DLD1 (cell line): ENCODE data around the gene CASP6.

Experiments used
- in situ Hi-C: cut with HindIII; loops from 2 replicates; pipeline ENCODE4 v1.10.0; 2017; ENCODE audit warnings: low sequenced_read_pairs

The CASP6 gene

DNA sequence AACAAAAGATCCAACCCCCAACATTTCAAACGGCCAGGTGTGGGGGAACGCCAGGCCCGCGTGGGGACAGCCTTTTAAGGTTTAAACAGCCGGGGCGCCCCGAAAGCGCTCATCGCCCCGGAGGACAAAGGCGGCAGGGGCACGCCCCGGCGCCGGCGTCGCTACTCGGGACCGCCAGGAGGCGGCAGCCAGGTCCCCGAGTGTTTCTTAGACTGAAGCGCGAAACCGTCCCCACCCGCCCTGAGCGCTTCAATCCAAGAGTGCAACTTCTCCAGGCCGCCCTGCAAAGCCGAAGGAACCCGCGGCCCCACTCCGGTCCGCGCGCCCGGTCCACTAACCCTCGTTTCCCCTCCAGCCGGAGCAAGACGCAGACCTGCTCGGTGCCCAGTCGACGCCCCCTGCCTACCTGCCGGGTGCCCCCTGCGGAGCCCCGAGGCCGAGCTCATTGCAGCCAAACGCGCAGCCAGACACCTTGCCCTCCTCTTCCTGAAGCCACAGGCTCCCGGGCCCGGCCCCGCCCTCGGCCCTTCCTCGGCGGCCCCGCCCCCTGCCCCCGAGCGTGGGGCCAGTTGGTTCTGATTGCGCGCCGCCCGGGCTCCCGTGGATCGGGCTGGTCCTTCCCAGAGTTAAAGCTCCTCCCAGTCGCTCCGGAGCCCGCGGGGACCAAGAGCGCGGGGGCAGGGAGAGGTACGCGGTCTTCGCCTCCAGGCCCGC is at the start of gene CASP6:
Gene CASP6 (minus strand): TSS at position 496 of the 714 bp plus-strand sequence. CDS start 50 bp downstream, at position 446.
- in situ Hi-C loops: no loop called here

DNA sequence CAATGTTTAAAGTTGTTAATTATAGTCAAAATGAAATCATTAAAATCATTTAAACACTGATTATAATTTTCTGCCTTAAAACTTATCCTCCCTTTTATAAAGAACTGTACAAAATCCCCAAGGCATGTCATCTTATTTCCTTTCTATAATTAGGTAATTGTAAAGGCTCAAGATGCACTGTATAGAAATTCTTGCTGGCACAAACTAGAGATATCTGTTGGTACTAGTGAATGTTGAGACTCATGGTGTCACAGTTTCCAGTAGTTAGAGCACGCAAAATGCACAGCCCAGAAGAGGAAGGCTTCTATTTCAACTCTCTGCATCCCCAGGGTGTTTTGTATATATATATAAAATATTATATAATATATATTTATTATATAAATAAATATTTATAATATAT is 49.3 kb upstream of the CASP6 start:
- in situ Hi-C loops: no loop called here

DNA sequence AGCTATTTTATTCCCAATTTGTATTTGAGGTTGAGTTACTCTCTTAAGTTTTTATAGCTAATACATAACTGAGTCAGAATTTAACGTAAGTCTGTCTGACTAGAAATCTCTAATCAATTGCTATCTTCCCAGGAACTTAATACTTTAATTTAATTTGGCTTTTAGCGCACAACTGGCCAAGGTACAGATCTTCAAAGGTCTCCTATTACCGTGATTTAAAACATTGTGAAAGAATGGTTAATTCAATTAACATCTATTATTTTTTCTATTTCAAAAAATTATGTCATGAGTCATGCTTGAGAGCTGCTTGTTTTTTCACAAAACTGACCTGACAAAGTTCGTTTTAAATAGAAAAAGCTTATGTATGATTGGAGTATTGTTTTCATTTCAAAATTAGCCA is 48.6 kb upstream of the CASP6 start:
- in situ Hi-C loops: no loop called here

GRCh38 chr4:109750652-109751244 is 47.5 kb upstream of the CASP6 start:
- in situ Hi-C loops: no loop called here

- in situ Hi-C loops: no loop called here
Measured at GRCh38 chr4:109749388-109750082, 46.3 kb upstream of the CASP6 start.

GRCh38 chr4:109748114-109748513 is 44.9 kb upstream of the CASP6 start:
- in situ Hi-C loops: no loop called here

DNA sequence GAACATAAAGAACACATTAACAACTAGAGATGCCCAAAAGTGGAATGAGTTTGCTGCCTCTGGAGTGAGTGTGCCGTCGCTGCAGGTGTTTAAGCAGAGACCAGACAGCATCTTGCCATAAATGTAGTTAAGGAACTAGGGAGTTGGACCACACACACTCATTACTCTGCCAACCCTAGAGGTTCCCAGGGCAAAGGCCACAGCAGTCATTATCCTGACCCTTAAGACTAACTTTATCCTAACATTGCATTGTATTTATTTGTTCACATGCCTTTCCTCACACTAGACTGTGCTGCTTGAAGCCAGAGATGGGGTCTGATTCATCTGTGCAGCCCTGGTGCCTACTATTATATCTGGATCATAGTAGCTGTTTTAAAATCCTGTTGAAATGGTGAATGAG is 43.5 kb upstream of the CASP6 start:
- in situ Hi-C loops: no loop called here

- in situ Hi-C loops: no loop called here
Measured at GRCh38 chr4:109745830-109746229, 42.6 kb upstream of the CASP6 start.

- in situ Hi-C loops: no loop called here
Measured at GRCh38 chr4:109739547-109739946, 36.3 kb upstream of the CASP6 start.

- in situ Hi-C loops: no loop called here
Measured at GRCh38 chr4:109738104-109738872, 35.0 kb upstream of the CASP6 start.

- in situ Hi-C loops: no loop called here
Measured at GRCh38 chr4:109735566-109736365, 32.5 kb upstream of the CASP6 start.

DNA sequence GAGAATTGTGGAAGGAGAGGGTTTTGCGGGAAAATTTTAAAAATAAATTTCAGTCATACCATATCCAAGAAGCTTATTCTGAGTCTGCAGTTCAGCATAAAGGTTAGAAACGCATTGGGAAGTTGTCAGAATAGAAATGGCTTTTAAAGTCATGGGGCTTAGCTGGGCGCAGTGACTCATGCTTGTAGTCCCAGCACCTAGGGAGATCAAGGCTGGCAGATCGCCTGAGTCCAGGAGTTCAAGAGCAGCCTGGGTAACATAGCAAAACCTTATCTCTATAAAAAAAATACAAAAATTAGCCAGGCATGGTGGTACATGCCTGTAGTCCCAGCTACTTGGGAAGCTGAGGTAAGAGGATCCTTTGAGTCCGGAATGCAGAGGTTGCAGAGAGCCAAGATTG is 30.5 kb upstream of the CASP6 start:
- in situ Hi-C loops: no loop called here

DNA sequence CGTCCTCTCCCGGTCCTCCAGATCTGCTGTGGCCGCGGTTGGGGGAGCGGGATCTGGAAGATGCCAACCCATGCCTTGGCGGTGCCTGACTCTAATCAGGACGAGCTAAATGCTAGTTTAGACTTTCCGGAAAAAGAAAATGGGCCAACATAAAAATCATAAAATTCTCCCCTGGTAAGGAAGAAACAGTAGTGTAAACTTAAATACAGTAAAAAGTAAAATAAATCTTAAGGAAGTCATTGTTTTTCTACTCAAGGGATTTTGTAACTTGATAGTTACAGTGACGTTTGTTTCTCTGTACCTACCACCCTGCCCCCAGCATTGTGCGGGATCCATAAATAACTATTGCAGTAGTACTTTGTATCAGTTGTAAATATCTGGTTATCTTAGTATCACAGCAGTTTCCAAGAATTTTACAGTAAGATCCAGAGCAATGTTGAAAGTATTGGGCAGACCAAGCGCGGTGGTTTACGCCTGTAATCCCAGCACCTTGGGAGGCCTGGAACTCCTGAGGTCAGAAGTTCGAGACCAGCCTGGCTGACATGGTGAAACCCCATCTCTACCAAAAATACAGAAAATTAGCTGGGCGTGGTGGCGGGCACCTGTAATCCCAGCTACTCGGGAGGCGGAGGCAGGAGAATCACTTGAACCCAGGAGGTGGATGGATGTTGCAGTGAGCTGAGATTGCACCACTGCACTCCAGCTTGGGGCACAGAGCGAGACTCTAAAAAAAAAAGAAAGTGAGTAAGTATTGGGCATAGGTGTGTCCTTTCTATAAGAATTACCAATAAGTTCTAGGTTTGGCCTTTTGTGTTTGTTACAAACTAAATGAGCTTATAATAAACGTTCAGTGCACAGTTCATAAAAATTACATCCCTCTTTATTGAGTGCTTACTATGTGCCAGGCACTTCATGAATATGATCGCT is 27.6 kb upstream of the CASP6 start:
- in situ Hi-C loops: no loop called here

DNA sequence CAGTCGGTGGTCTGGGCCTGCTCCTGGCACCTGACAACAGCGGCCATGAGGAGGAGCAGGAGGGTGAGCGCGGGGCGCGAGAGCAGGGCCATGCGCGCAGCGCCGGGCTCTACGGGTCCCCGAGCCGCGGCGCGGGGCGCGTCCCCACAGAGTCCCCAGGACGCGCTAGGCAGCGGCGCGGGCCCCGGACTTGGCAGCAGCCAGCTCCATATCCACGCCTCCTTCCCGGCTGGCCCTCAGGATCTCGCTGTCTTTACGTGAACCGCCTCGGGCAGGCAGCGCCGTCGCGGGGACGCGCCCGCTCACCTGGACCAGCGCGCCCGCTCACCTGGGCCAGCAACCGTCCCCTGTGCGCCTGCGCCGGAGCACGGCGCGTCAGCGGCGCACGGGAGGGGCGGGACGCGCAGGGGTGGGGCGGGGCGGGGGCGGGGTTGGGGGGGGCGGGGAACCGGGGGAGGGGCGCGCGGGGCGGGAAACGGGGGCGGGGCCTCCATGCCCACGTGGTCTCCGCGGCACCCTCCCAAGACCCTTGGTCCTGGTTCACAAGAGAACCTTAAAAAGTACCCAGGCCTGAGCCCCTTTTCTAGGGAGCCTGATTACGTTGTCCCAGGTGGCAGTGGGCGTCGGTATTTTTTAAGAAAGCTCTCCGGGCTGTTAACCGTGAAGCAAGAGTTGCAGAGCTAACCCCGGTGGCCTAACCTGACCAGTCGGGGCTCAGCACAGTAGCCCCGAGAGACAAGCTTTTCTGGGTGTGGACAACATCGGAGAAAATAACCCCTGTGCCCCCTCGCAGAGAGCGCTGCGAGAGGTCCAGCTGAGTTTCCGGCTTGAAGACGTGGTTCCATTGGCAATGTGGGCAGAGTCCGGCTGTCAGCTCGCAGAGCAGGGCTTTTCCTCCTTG is 26.7 kb upstream of the CASP6 start, which contains the start of gene PLA2G12A:
Gene PLA2G12A (minus strand): TSS at position 353 of the 901 bp plus-strand sequence. CDS start 261 bp downstream, at position 92.
- in situ Hi-C loops: no loop called here

GRCh38 chr4:109729117-109729717 is 26.0 kb upstream of the CASP6 start:
- in situ Hi-C loops: no loop called here

DNA sequence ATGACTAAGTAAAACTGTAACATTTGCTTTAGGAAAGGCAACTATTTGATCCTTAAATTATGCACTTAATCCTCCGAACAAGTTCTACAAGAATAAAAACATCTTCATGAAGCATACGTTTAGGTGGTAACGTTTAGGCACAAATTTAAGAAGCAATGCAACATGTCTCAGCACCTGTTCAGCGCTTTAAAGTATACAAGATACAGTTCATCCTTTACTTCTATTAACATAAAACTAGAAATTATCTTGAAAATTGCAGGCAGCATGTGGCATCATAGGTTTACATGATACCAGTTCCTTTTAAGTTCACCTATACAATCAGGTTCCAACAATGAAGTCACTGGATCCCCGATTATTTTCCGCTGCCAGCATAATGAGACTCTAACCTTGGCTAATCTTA is 25.1 kb upstream of the CASP6 start:
- in situ Hi-C loops: no loop called here

- in situ Hi-C loops: no loop called here
Measured at GRCh38 chr4:109723110-109723509, 19.9 kb upstream of the CASP6 start.

DNA sequence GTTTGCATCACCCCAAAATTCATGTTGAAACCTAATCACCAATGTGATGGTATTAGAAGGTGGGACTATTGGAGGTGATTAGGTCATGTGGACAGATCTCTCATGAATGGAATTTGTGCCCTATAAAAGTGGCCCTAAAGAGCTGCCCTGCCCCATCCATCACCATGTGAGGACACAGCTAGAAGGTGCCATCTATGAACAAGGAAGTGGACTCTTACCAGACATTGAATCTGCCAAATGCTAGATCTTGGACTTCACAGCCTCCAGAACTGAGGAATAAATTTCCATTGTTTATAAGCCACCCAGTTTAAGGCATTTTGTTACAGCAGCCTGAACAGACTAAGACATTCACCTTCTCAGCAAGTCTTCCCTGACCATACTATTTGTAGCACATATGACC is 19.1 kb upstream of the CASP6 start:
- in situ Hi-C loops: no loop called here
